ENCODE results near the gene CABCOCO1.

- TF ChIP-seq ZNF274 (IDR thresholded peaks at IDR 0.05; ENCODE audit: low read depth, low read length) (no peak), SUZ12 (IDR thresholded peaks at IDR 0.05; ENCODE audit: extremely low read depth, insufficient read depth, insufficient read length) (no peak), YY1 (IDR thresholded peaks at IDR 0.05; ENCODE audit: insufficient read depth, insufficient read length) (no peak)
Observed at GRCh38 chr10:61733358-61733940, 70.7 kb downstream of the CABCOCO1 start.

Data from NT2/D1 (cell line).